Neural progenitor cell (in vitro differentiated cells): ENCODE results near the gene ABTB2. TPM values are rescaled to one million over a fixed set of nuclear protein-coding genes. Genes with fewer than 3 reads are reported as not detected.
A peak's percentile ranks its signal among the peaks of the same experiment; 100 is the strongest.

Experiments
- DNase-seq: peaks from one replicate; pipeline ENCODE4 v3.0.0-alpha.2; 2016; ENCODE audit warnings: low spot score
- H2AFZ ChIP-seq: fragments of 200-600 bp; sonication (generic); replicated peaks from 2 replicates; pipeline ENCODE4 v1.6.1; 2016; ENCODE audit warnings: antibody characterized with exemption
- H3F3A ChIP-seq: fragments of 200-600 bp; sonication (generic); 2 replicates; pipeline ENCODE4 v1.6.1; 2016; ENCODE audit warnings: antibody characterized with exemption, low read depth
- H3K27ac ChIP-seq: fragments of 200-600 bp; sonication (generic); 2 replicates; pipeline ENCODE4 v1.5.1; 2016; ENCODE audit warnings: mild to moderate bottlenecking
- H3K27me3 ChIP-seq: fragments of 200-600 bp; sonication (generic); 2 replicates; pipeline ENCODE4 v1.6.1; 2016; ENCODE audit warnings: mild to moderate bottlenecking, moderate library complexity
- H3K36me3 ChIP-seq: fragments of 200-600 bp; sonication (generic); 2 replicates; pipeline ENCODE4 v1.5.1; 2016
- H3K4me1 ChIP-seq: fragments of 200-600 bp; sonication (generic); 2 replicates; pipeline ENCODE4 v1.6.1; 2016; ENCODE audit warnings: mixed run types
- H3K4me2 ChIP-seq: fragments of 200-600 bp; sonication (generic); 2 replicates; pipeline ENCODE4 v1.6.1; 2016
- H3K4me3 ChIP-seq: fragments of 200-600 bp; sonication (generic); 2 replicates; pipeline ENCODE4 v1.5.1; 2016
- H3K79me2 ChIP-seq: fragments of 200-600 bp; sonication (generic); 2 replicates; pipeline ENCODE4 v1.6.1; 2016; ENCODE audit warnings: low read depth
- H3K9ac ChIP-seq: fragments of 200-600 bp; sonication (generic); 2 replicates; pipeline ENCODE4 v1.6.1; 2016
- H3K9me3 ChIP-seq: fragments of 200-600 bp; sonication (generic); 2 replicates; pipeline ENCODE4 v1.5.1; 2016; ENCODE audit warnings: low read depth
- H4K20me1 ChIP-seq: fragments of 200-600 bp; sonication (generic); 2 replicates; pipeline ENCODE4 v1.6.1; 2016; ENCODE audit warnings: low read depth
- H3K27ac Mint-ChIP-seq: 3 replicates; pipeline ENCODE4 v1.8.0; 2021; ENCODE audit warnings: mixed read lengths
- H3K27me3 Mint-ChIP-seq: 2 replicates; pipeline ENCODE4 v1.8.0; 2022; ENCODE audit warnings: low read depth, mild to moderate bottlenecking, inconsistent platforms, moderate library complexity, mixed read lengths; ENCODE audit not compliant: insufficient read depth
- H3K36me3 Mint-ChIP-seq: 3 replicates; pipeline ENCODE4 v1.8.0; 2021; ENCODE audit warnings: mixed read lengths
- H3K4me1 Mint-ChIP-seq: 3 replicates; pipeline ENCODE4 v1.8.0; 2021; ENCODE audit warnings: mixed read lengths
- H3K4me3 Mint-ChIP-seq: 3 replicates; pipeline ENCODE4 v1.8.0; 2021; ENCODE audit warnings: mild to moderate bottlenecking, moderate library complexity, mixed read lengths
- H3K9me3 Mint-ChIP-seq: 3 replicates; pipeline ENCODE4 v1.8.0; 2020; ENCODE audit warnings: mixed read lengths
- EZH2 ChIP-seq: fragments of 200-600 bp; sonication (generic); IDR thresholded peaks from 2 replicates; pipeline ENCODE4 v1.6.1; 2017; ENCODE audit warnings: antibody characterized with exemption, mild to moderate bottlenecking, moderate library complexity
- EZH2phosphoT487 ChIP-seq: fragments of 200-600 bp; sonication (generic); IDR thresholded peaks from 2 replicates; pipeline ENCODE4 v1.6.1; 2017; ENCODE audit warnings: antibody characterized with exemption
- total RNA-seq: library from RNA; depleted of rRNA; stranded (reverse); fragments of >200 nt; gene quantifications from 2 replicates; pipeline ENCODE4 v1.2.3, GENCODE V29; 2015; ENCODE audit warnings: low replicate concordance
- TF ChIP-seq, protein P1 (sequence below): fragments of 200-600 bp; sonication (generic); IDR thresholded peaks from 2 replicates; pipeline ENCODE4 v1.5.1; 2017; ENCODE audit warnings: antibody characterized with exemption, mild to moderate bottlenecking

The ABTB2 gene
- total RNA-seq, 1 donor from 2014 or later: 0.37 TPM

GRCh38 chr11:34197256-34197655 lies 160.6 kb downstream of the ABTB2 start:
- Mint-ChIP-seq H3K36me3 (peaks cover 4% of the 10 kb centered on the region), H3K27ac (no peak overlapping the region), H3K9me3 (no peaks in the 10 kb centered on the region), H3K4me3 (no peak overlapping the region), H3K27me3 (peaks cover 8% of the 10 kb centered on the region), H3K4me1 (peaks cover 39% of the 10 kb centered on the region)
- H3K4me1 ChIP-seq: peaks cover 26% of the 10 kb centered on the region
- no peak for DNase-seq
- H3K79me2 ChIP-seq: no peaks in the 10 kb centered on the region
- no peaks in the 10 kb centered on the region for H3K9me3 ChIP-seq
- H3K4me3 ChIP-seq: no peak overlapping the region
- H3K27me3 ChIP-seq: no peaks in the 10 kb centered on the region
- no peaks in the 10 kb centered on the region for H3K36me3 ChIP-seq
- H3K27ac ChIP-seq: no peak overlapping the region
- H2AFZ ChIP-seq: no peak overlapping the region
- no peak overlapping the region for H3K9ac ChIP-seq
- H3K4me2 ChIP-seq: no peak overlapping the region
- H3F3A ChIP-seq: peaks cover 14% of the 10 kb centered on the region
- TF ChIP-seq, protein P1, sequence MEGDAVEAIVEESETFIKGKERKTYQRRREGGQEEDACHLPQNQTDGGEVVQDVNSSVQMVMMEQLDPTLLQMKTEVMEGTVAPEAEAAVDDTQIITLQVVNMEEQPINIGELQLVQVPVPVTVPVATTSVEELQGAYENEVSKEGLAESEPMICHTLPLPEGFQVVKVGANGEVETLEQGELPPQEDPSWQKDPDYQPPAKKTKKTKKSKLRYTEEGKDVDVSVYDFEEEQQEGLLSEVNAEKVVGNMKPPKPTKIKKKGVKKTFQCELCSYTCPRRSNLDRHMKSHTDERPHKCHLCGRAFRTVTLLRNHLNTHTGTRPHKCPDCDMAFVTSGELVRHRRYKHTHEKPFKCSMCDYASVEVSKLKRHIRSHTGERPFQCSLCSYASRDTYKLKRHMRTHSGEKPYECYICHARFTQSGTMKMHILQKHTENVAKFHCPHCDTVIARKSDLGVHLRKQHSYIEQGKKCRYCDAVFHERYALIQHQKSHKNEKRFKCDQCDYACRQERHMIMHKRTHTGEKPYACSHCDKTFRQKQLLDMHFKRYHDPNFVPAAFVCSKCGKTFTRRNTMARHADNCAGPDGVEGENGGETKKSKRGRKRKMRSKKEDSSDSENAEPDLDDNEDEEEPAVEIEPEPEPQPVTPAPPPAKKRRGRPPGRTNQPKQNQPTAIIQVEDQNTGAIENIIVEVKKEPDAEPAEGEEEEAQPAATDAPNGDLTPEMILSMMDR: no peak
- TF ChIP-seq EZH2 (no peak), EZH2phosphoT487 (no peak)
- no peaks in the 10 kb centered on the region for H4K20me1 ChIP-seq

DNA sequence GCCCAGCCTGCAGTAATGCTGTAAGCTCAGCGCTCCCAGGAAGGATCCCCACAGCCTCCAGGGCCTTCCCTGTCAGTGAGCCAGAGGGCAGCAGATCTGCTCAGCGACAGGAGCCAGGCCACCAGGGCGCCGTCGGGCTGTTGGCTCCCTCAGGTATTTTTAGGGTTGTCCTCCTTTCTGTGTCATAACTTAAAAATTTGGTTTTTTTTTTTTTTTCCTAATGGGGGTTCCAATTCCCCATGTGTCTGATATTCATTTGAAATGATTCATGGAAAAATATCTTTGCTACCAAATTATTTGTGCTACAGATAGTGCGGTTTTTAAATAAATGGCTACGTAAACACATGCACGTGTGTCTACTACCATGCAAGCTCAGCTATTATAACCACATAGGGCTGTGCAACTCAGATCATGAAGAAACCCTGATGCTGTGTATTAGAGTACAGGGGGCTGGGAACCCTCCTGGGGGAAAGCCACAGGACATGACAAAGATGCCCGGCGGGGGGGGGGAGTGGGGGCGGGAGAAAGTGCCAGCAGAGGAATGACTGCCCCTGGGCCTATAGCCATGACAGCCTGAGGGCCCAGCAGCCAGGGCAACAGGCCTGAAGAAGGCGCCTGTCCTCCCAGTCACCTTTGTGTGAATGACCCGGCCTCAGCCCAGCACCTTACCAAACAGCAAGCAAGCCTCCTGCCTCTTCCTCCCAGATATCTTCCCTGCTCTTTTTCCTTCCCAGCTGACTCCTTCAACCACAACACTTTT lies 163.1 kb downstream of the ABTB2 start:
- H3K27me3 Mint-ChIP-seq: peaks cover 9% of the 10 kb centered on the region
- Histone ChIP-seq H3K4me2 (no peak overlapping the region), H2AFZ (no peak overlapping the region), H3K27ac (no peak overlapping the region), H4K20me1 (no peaks in the 10 kb centered on the region), H3K4me3 (no peak overlapping the region), H3K4me1 (peaks cover 20% of the 10 kb centered on the region), H3K9me3 (no peaks in the 10 kb centered on the region), H3K9ac (no peak overlapping the region), H3F3A (peaks cover 14% of the 10 kb centered on the region), H3K79me2 (no peaks in the 10 kb centered on the region), H3K36me3 (no peaks in the 10 kb centered on the region), H3K27me3 (peaks cover under 1% of the 10 kb centered on the region)
- peaks cover 4% of the 10 kb centered on the region for H3K36me3 Mint-ChIP-seq
- H3K4me3 Mint-ChIP-seq: no peak overlapping the region
- H3K9me3 Mint-ChIP-seq: no peaks in the 10 kb centered on the region
- H3K4me1 Mint-ChIP-seq: peaks cover 41% of the 10 kb centered on the region
- TF ChIP-seq EZH2phosphoT487 (no peak), EZH2 (no peak)
- TF ChIP-seq, protein P1: no peak
- H3K27ac Mint-ChIP-seq: peak overlapping the region; percentile 60
- DNase-seq: peak; percentile 39

GRCh38 chr11:34192481-34193401 lies 165.1 kb downstream of the ABTB2 start:
- Histone ChIP-seq H3K9me3 (no peaks in the 10 kb centered on the region), H3K27ac (no peak overlapping the region), H3K4me1 (peaks cover 28% of the 10 kb centered on the region), H3K79me2 (no peaks in the 10 kb centered on the region), H2AFZ (no peak overlapping the region), H3K9ac (no peak overlapping the region), H3F3A (peaks cover 14% of the 10 kb centered on the region), H3K27me3 (peaks cover 20% of the 10 kb centered on the region), H4K20me1 (no peaks in the 10 kb centered on the region), H3K4me2 (no peak overlapping the region), H3K36me3 (no peaks in the 10 kb centered on the region), H3K4me3 (no peak overlapping the region)
- DNase-seq: peak; percentile 13
- Mint-ChIP-seq H3K4me1 (peaks cover 54% of the 10 kb centered on the region), H3K27me3 (peaks cover 6% of the 10 kb centered on the region), H3K27ac (peak overlapping the region; percentile 48), H3K9me3 (no peaks in the 10 kb centered on the region), H3K36me3 (peaks cover 4% of the 10 kb centered on the region), H3K4me3 (no peak overlapping the region)
- TF ChIP-seq, protein P1: no peak
- no peak for TF ChIP-seq EZH2
- TF ChIP-seq EZH2phosphoT487: no peak
